Colonic mucosa (tissue), 4 donors: ENCODE data around the gene SEPTIN11. TPM values are rescaled to one million over a fixed set of nuclear protein-coding genes. Genes with fewer than 3 reads are reported as not detected.

ENCODE experiments used
- DNase-seq: peaks from one replicate; pipeline ENCODE4 v3.0.0-alpha.2; 2020
- H3K27ac ChIP-seq: fragments of 200-600 bp; one replicate; pipeline ENCODE4 v1.8.0; 2021
- H3K27me3 ChIP-seq: fragments of 200-600 bp; one replicate; pipeline ENCODE4 v1.8.0; 2021
- H3K36me3 ChIP-seq: fragments of 200-600 bp; one replicate; pipeline ENCODE4 v1.8.0; 2021
- H3K4me1 ChIP-seq: fragments of 200-600 bp; one replicate; pipeline ENCODE4 v1.8.0; 2021; ENCODE audit warnings: mild to moderate bottlenecking
- H3K4me3 ChIP-seq: fragments of 200-600 bp; one replicate; pipeline ENCODE4 v1.8.0; 2021
- H3K9ac ChIP-seq, 2 donors: one replicate each; pipeline ENCODE4 v1.7.0; 2013; ENCODE audit warnings: control low read depth in 2 of 2, low read depth in 2 of 2, low read length in 2 of 2
- H3K9me3 ChIP-seq: fragments of 200-600 bp; one replicate; pipeline ENCODE4 v1.8.0; 2021
- CTCF ChIP-seq: fragments of 200-600 bp; IDR thresholded peaks from one replicate; pipeline ENCODE4 v1.8.0; 2022; ENCODE audit warnings: antibody characterized with exemption, mild to moderate bottlenecking
- intact Hi-C: fragments of 100-400 bp; cut with DNase I; formaldehyde crosslinking; loops from one replicate; pipeline ENCODE4 v1.14.1; 2022
- total RNA-seq, 2 donors: library from RNA; stranded (reverse); fragmentation: NEBNext Ultra II Directional in 1 of 2; extraction: Animal tissue kit (Norgen Biotek cat#: 25700) in 1 of 2; gene quantifications; one replicate each; pipeline ENCODE4 v1.2.1, GENCODE V29; 2021
- donor health status: healthy.
- donor health status: DM: no; HTN: no; CAD: no.
- donor health status: DM: no; HTN: no; CAD: no.

Gene SEPTIN11
- total RNA-seq, 2 donors from 2014 or later: 114 to 134 TPM

GRCh38 chr4:76987685-76988084, 38.1 kb downstream of the SEPTIN11 start:
- Histone ChIP-seq H3K4me3 (no peak overlapping the region), H3K4me1 (peaks cover 5% of the 10 kb centered on the region), H3K27ac (peak overlapping the region; percentile 23), H3K36me3 (no peaks in the 10 kb centered on the region), H3K9ac (no peak overlapping the region), H3K9me3 (no peaks in the 10 kb centered on the region), H3K27me3 (no peaks in the 10 kb centered on the region)
- no peak for DNase-seq
- intact Hi-C loops: no loop called here
- TF ChIP-seq CTCF: no peak

- peak overlapping the region; percentile 10 for H3K27ac ChIP-seq
- no peaks in the 10 kb centered on the region for H3K36me3 ChIP-seq
- no peak overlapping the region for H3K4me3 ChIP-seq
- no peak for DNase-seq
- intact Hi-C loops: no loop called here
- peak overlapping the region in 1 of 2 donors; percentile 15 for H3K9ac ChIP-seq
- no peak for TF ChIP-seq CTCF
- no peaks in the 10 kb centered on the region for H3K27me3 ChIP-seq
- no peaks in the 10 kb centered on the region for H3K9me3 ChIP-seq
- peaks cover 5% of the 10 kb centered on the region for H3K4me1 ChIP-seq
Measured at GRCh38 chr4:76989391-76990061, 40.0 kb downstream of the SEPTIN11 start.

GRCh38 chr4:76990288-76991080, 40.9 kb downstream of the SEPTIN11 start:
- no peak for TF ChIP-seq CTCF
- Histone ChIP-seq H3K36me3 (no peaks in the 10 kb centered on the region), H3K9ac (no peak overlapping the region), H3K27ac (peak overlapping the region; percentile 10), H3K27me3 (no peaks in the 10 kb centered on the region), H3K9me3 (no peaks in the 10 kb centered on the region), H3K4me3 (no peak overlapping the region), H3K4me1 (peaks cover 5% of the 10 kb centered on the region)
- intact Hi-C loops: no loop called here
- DNase-seq: no peak

- Histone ChIP-seq H3K9ac (no peak overlapping the region), H3K27me3 (no peaks in the 10 kb centered on the region), H3K4me3 (no peak overlapping the region), H3K4me1 (peaks cover 5% of the 10 kb centered on the region), H3K36me3 (no peaks in the 10 kb centered on the region), H3K27ac (no peak overlapping the region), H3K9me3 (no peaks in the 10 kb centered on the region)
- no peak for DNase-seq
- intact Hi-C loops: no loop called here
- no peak for TF ChIP-seq CTCF
Measured at GRCh38 chr4:76991161-76991660, 41.7 kb downstream of the SEPTIN11 start.

- Histone ChIP-seq H3K27ac (no peak overlapping the region), H3K9me3 (no peaks in the 10 kb centered on the region), H3K27me3 (no peaks in the 10 kb centered on the region), H3K4me1 (no peaks in the 10 kb centered on the region), H3K36me3 (no peaks in the 10 kb centered on the region), H3K4me3 (no peak overlapping the region), H3K9ac (no peak overlapping the region)
- no peak for TF ChIP-seq CTCF
- intact Hi-C loops: no loop called here
- DNase-seq: no peak
Measured at GRCh38 chr4:76993787-76994641, 44.5 kb downstream of the SEPTIN11 start.
